DOHH2 (cell line): ENCODE results near the gene SLC2A4.

ENCODE experiments used
- CTCF ChIP-seq: fragments of 200-600 bp; sonication (generic); IDR thresholded peaks from one replicate; pipeline ENCODE4 v1.5.1; 2014; ENCODE audit warnings: antibody characterized with exemption, mild to moderate bottlenecking, low read depth, low read length; ENCODE audit not compliant: poor library complexity, severe bottlenecking
- EZH2phosphoT487 ChIP-seq: fragments of 200-600 bp; sonication (generic); IDR thresholded peaks from 2 replicates; pipeline ENCODE4 v1.6.1; 2017; ENCODE audit warnings: borderline replicate concordance, mild to moderate bottlenecking, antibody characterized with exemption, low read length, moderate library complexity, mixed read lengths

GRCh38 chr17:7281074-7281952, at the start of gene SLC2A4:
- TF ChIP-seq CTCF (no peak), EZH2phosphoT487 (no peak)
